NT2/D1 (cell line): ENCODE measurements around the gene LRRC4C.

Source experiments
- SUZ12 ChIP-seq: IDR thresholded peaks from 2 replicates; pipeline ENCODE4 v1.6.1; 2011; ENCODE audit not compliant: insufficient read length, insufficient read depth; ENCODE audit errors: extremely low read depth
- YY1 ChIP-seq: IDR thresholded peaks from 2 replicates; pipeline ENCODE4 v1.6.1; 2011; ENCODE audit not compliant: insufficient read length, insufficient read depth
- ZNF274 ChIP-seq: IDR thresholded peaks from 2 replicates; pipeline ENCODE4 v1.6.1; 2011; ENCODE audit warnings: mild to moderate bottlenecking, low read depth, low read length

DNA sequence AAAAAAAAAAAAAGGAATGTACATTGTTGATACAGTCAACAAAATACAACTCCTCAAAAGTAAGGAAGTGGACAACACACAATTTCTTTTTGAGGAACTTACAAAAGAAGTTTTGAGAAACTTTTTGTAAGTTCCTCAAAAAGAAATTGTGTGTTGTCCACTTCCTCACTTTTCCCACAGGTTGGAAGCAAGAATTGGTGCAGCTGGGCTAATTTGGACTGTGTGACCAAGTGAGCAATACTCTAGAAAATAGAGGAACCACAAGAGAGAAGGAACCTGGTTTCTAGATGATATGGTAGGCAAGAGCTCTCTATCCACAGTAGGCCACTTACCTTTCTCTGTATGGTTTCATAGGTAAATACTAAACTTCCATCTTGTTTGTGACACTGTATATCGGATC lies 1053.8 kb downstream of the LRRC4C start:
- TF ChIP-seq SUZ12 (no peak), ZNF274 (no peak), YY1 (no peak)
